WTC11 (cell line): ENCODE results near the gene VMAC.
A peak's percentile ranks its signal among the peaks of the same experiment; 100 is the strongest.

ENCODE experiments used
- CREB1 ChIP-seq: sonication (generic); formaldehyde crosslinking; IDR thresholded peaks from 2 replicates; pipeline ENCODE4 v1.8.0; 2023; ENCODE audit warnings: mild to moderate bottlenecking, missing genetic modification reagents
- CREM ChIP-seq: sonication (generic); formaldehyde crosslinking; IDR thresholded peaks from 2 replicates; pipeline ENCODE4 v1.8.1; 2022; ENCODE audit warnings: mild to moderate bottlenecking, missing genetic modification reagents, moderate library complexity
- NR3C1 ChIP-seq: sonication (generic); formaldehyde crosslinking; conservative IDR thresholded peaks from 2 replicates; pipeline ENCODE4 v1.8.1; 2023; ENCODE audit warnings: low read depth, mild to moderate bottlenecking, missing genetic modification reagents
- PRRX2 ChIP-seq: fragments of 250-450 bp; sonication (Bioruptor Pico); IDR thresholded peaks from 2 replicates; pipeline ENCODE4 v1.8.0; 2021; ENCODE audit warnings: mild to moderate bottlenecking
- SP1 ChIP-seq: sonication (generic); formaldehyde crosslinking; conservative IDR thresholded peaks from 2 replicates; pipeline ENCODE4 v1.8.1; 2022; ENCODE audit warnings: missing genetic modification reagents
- TP53 ChIP-seq: sonication (generic); formaldehyde crosslinking; IDR thresholded peaks from 2 replicates; pipeline ENCODE4 v1.8.1; 2023; ENCODE audit warnings: mild to moderate bottlenecking, missing genetic modification reagents
- ZNF121 ChIP-seq: sonication (generic); formaldehyde crosslinking; IDR thresholded peaks from 2 replicates; pipeline ENCODE4 v1.8.0; 2023; ENCODE audit warnings: missing genetic modification reagents
- TF ChIP-seq, protein P1 (sequence below): fragments of 200-600 bp; IDR thresholded peaks from 2 replicates; pipeline ENCODE4 v1.8.0; 2022; ENCODE audit warnings: antibody characterized with exemption

DNA sequence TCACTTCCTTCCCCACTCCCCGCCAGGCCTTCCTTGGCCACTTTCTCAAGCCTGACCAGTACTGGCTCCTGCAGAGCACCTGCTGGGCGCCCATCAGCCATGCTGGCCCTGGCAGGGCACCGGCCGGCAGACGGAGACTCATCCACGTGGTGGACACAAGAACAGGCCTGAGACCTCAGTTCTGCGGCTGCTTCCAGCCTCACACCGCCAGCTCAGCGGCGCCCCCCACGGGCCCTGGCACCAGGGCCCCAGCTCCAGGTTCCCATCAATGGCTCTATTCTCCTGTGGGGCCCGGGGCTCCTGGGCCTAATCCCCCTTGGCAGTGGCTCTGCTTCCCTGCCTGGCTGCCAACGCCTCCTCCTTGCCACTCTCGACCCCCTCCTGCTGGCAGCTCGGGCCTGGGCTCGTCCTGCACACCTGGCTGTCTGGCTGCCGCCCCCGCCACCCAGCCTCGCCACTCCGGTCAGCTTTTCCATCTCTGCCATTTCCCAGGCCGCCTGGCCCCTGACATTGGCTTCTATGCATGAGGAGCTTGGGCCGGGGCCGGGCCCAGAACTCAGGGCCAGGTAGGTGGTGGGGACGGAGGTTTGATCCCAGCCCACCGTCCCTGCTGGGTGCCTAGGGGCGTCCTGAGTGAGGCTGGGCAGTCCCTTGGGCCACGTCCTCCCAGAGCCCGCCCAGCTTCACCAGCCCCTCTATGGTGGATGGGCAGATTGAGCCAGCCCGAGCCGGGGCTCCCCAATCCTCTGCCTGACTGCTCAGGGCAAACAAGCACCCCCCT lies 7.3 kb upstream of the VMAC start:
- no peak for TF ChIP-seq TP53 (CRISPR knock-in tag)
- TF ChIP-seq ZNF121: no peak
- no peak for TF ChIP-seq CREB1 (CRISPR knock-in tag)
- TF ChIP-seq, protein P1, sequence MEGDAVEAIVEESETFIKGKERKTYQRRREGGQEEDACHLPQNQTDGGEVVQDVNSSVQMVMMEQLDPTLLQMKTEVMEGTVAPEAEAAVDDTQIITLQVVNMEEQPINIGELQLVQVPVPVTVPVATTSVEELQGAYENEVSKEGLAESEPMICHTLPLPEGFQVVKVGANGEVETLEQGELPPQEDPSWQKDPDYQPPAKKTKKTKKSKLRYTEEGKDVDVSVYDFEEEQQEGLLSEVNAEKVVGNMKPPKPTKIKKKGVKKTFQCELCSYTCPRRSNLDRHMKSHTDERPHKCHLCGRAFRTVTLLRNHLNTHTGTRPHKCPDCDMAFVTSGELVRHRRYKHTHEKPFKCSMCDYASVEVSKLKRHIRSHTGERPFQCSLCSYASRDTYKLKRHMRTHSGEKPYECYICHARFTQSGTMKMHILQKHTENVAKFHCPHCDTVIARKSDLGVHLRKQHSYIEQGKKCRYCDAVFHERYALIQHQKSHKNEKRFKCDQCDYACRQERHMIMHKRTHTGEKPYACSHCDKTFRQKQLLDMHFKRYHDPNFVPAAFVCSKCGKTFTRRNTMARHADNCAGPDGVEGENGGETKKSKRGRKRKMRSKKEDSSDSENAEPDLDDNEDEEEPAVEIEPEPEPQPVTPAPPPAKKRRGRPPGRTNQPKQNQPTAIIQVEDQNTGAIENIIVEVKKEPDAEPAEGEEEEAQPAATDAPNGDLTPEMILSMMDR: 0 out of 2 replicates have a peak, but pooled peaks have one; percentile 17
- TF ChIP-seq CREM (CRISPR knock-in tag): no peak
- TF ChIP-seq NR3C1: no peak
- TF ChIP-seq PRRX2: no peak
- TF ChIP-seq SP1 (CRISPR knock-in tag): no peak
